B cell (primary cell): ENCODE results near the gene CAMK1D.

Experiments
- EZH2 ChIP-seq: IDR thresholded peaks from 2 replicates; pipeline ENCODE4 v1.6.1; 2012; ENCODE audit warnings: borderline replicate concordance, low read depth, mild to moderate bottlenecking, moderate library complexity, low read length; ENCODE audit not compliant: insufficient read depth, poor library complexity, severe bottlenecking
- TF ChIP-seq, protein P1 (sequence below): fragments of 200-600 bp; IDR thresholded peaks from one replicate; pipeline ENCODE4 v1.8.0; 2022; ENCODE audit warnings: antibody characterized with exemption, mild to moderate bottlenecking

DNA sequence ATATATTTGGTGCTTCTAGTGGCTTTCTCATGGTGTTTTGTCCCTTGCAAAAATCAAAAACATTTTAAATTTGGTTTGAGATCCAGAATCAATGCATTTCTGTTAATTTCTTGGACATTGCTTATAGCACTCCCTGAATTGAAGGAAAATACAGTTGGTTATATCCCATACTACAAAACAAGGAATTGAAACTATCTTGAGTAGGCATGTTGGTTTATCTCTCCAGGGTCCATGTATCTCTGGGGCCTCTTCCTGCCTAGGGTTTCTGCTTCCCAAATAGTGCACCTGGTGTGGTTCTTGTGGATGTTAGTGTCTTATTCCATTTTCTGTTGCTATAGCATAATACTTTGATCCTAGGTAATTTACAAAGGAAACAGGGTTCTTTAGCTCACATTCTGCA is 212.4 kb downstream of the CAMK1D start:
- TF ChIP-seq, protein P1, sequence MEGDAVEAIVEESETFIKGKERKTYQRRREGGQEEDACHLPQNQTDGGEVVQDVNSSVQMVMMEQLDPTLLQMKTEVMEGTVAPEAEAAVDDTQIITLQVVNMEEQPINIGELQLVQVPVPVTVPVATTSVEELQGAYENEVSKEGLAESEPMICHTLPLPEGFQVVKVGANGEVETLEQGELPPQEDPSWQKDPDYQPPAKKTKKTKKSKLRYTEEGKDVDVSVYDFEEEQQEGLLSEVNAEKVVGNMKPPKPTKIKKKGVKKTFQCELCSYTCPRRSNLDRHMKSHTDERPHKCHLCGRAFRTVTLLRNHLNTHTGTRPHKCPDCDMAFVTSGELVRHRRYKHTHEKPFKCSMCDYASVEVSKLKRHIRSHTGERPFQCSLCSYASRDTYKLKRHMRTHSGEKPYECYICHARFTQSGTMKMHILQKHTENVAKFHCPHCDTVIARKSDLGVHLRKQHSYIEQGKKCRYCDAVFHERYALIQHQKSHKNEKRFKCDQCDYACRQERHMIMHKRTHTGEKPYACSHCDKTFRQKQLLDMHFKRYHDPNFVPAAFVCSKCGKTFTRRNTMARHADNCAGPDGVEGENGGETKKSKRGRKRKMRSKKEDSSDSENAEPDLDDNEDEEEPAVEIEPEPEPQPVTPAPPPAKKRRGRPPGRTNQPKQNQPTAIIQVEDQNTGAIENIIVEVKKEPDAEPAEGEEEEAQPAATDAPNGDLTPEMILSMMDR: no peak
- TF ChIP-seq EZH2: no peak
